ENCODE data around the gene TIMP3.

TIMP3 gene

GRCh38 chr22:32815059-32815458 lies 13.6 kb downstream of the TIMP3 start:
- no peak overlapping the region for H3K27ac ChIP-seq (ENCODE audit: insufficient read depth in 1 of 2, low read depth in 1 of 2, low read length in 2 of 2, poor library complexity in 1 of 2, severe bottlenecking in 2 of 2)

GRCh38 chr22:32815943-32816342 lies 14.4 kb downstream of the TIMP3 start:
- 96% methylated on average over 4 of the region's 6 CpGs for WGBS (ENCODE audit: insufficient coverage)
- CTCF ChIA-PET: interaction anchor here (0.8 to 1.5 kb wide), 3 partner anchors 15 to 185 kb away, joined by 3 read pairs; no protein-coding TSS in a partner anchor
- H3K36me3 ChIP-seq (ENCODE audit: control insufficient read depth in 4 of 4, insufficient read depth in 4 of 4, low read length in 3 of 4): no peaks in the 10 kb centered on the region

More at GRCh38 chr22:32815059-32815458, 13.6 kb downstream of the TIMP3 start:
- no peaks in the 10 kb centered on the region for H3K9me3 ChIP-seq (ENCODE audit: control extremely low read depth in 1 of 5, control insufficient read depth in 4 of 5, insufficient read depth in 2 of 5, low read depth in 1 of 5, low read length in 4 of 5)
- H3K4me1 ChIP-seq (ENCODE audit: control extremely low read depth in 1 of 4, control insufficient read depth in 4 of 4, insufficient read depth in 4 of 4, low read length in 3 of 4): peaks cover 0 to 11% (median 7%) of the 10 kb centered on the region in 4 experiments
- no peaks in the 10 kb centered on the region for H3K36me3 ChIP-seq (ENCODE audit: control insufficient read depth in 4 of 4, insufficient read depth in 4 of 4, low read length in 3 of 4)
- no peak overlapping the region for H3K4me3 ChIP-seq (ENCODE audit: control insufficient read depth in 1 of 7, extremely low read depth in 1 of 7, insufficient read depth in 4 of 7, low read depth in 2 of 7, low read length in 6 of 7)
- no peak for DNase-seq
- WGBS (ENCODE audit: insufficient coverage): 100% methylated on average over 2 of the region's 4 CpGs
- H3K27me3 ChIP-seq (replicated peaks in 2 of 5; ENCODE audit: control insufficient read depth in 4 of 5, insufficient read depth in 5 of 5, low read length in 4 of 5): no peaks in the 10 kb centered on the region
- CTCF ChIA-PET: interaction anchor here (1.1 to 2.7 kb wide), 3 partner anchors 18 to 186 kb away, joined by 3 to 7 read pairs (median 4); no protein-coding TSS in a partner anchor
- POLR2A ChIA-PET: interaction anchor here (0.6 kb wide), 1 partner anchor 192 kb away, joined by 3 read pairs; no protein-coding TSS in a partner anchor

GRCh38 chr22:32817137-32817730 lies 15.7 kb downstream of the TIMP3 start:
- no peak for DNase-seq
- ChIA-PET POLR2A (no interaction called here), CTCF (interaction anchor here (1.2 to 1.3 kb wide), 2 partner anchors 9 to 10 kb away, joined by 3 read pairs; no protein-coding TSS in a partner anchor)
- no peak overlapping the region for H3K27ac ChIP-seq (ENCODE audit: insufficient read depth in 1 of 2, low read depth in 1 of 2, low read length in 2 of 2, poor library complexity in 1 of 2, severe bottlenecking in 2 of 2)
- no CpG with 5 or more reads among the region's 1 CpG for WGBS (ENCODE audit: insufficient coverage)
- no peaks in the 10 kb centered on the region for H3K9me3 ChIP-seq (ENCODE audit: control extremely low read depth in 1 of 5, control insufficient read depth in 4 of 5, insufficient read depth in 2 of 5, low read depth in 1 of 5, low read length in 4 of 5)
- peaks cover 0 to 11% (median 7%) of the 10 kb centered on the region in 4 experiments for H3K4me1 ChIP-seq (ENCODE audit: control extremely low read depth in 1 of 4, control insufficient read depth in 4 of 4, insufficient read depth in 4 of 4, low read length in 3 of 4)
- H3K4me3 ChIP-seq (ENCODE audit: control insufficient read depth in 1 of 7, extremely low read depth in 1 of 7, insufficient read depth in 4 of 7, low read depth in 2 of 7, low read length in 6 of 7): no peak overlapping the region
- H3K36me3 ChIP-seq (ENCODE audit: control insufficient read depth in 4 of 4, insufficient read depth in 4 of 4, low read length in 3 of 4): no peaks in the 10 kb centered on the region
- no peaks in the 10 kb centered on the region for H3K27me3 ChIP-seq (replicated peaks in 2 of 5; ENCODE audit: control insufficient read depth in 4 of 5, insufficient read depth in 5 of 5, low read length in 4 of 5)

More at GRCh38 chr22:32815943-32816342, 14.4 kb downstream of the TIMP3 start:
- DNase-seq: no peak
- Histone ChIP-seq H3K4me1 (ENCODE audit: control extremely low read depth in 1 of 4, control insufficient read depth in 4 of 4, insufficient read depth in 4 of 4, low read length in 3 of 4) (peaks cover 0 to 11% (median 7%) of the 10 kb centered on the region in 4 experiments), H3K9me3 (ENCODE audit: control extremely low read depth in 1 of 5, control insufficient read depth in 4 of 5, insufficient read depth in 2 of 5, low read depth in 1 of 5, low read length in 4 of 5) (no peaks in the 10 kb centered on the region), H3K27ac (ENCODE audit: insufficient read depth in 1 of 2, low read depth in 1 of 2, low read length in 2 of 2, poor library complexity in 1 of 2, severe bottlenecking in 2 of 2) (no peak overlapping the region), H3K27me3 (replicated peaks in 2 of 5; ENCODE audit: control insufficient read depth in 4 of 5, insufficient read depth in 5 of 5, low read length in 4 of 5) (no peaks in the 10 kb centered on the region), H3K4me3 (ENCODE audit: control insufficient read depth in 1 of 7, extremely low read depth in 1 of 7, insufficient read depth in 4 of 7, low read depth in 2 of 7, low read length in 6 of 7) (no peak overlapping the region)
- POLR2A ChIA-PET: no interaction called here

- CTCF ChIA-PET: interaction anchor here (0.6 to 2.0 kb wide), 4 partner anchors 10 to 290 kb away, joined by 3 to 5 read pairs (median 4); no protein-coding TSS in a partner anchor
- 70% methylated on average over 8 of the region's 12 CpGs for WGBS (ENCODE audit: insufficient coverage)
- H3K9me3 ChIP-seq (ENCODE audit: control extremely low read depth in 1 of 5, control insufficient read depth in 4 of 5, insufficient read depth in 2 of 5, low read depth in 1 of 5, low read length in 4 of 5): no peaks in the 10 kb centered on the region
- H3K36me3 ChIP-seq (ENCODE audit: control insufficient read depth in 4 of 4, insufficient read depth in 4 of 4, low read length in 3 of 4): no peaks in the 10 kb centered on the region
- DNase-seq: no peak
- H3K27me3 ChIP-seq (replicated peaks in 2 of 5; ENCODE audit: control insufficient read depth in 4 of 5, insufficient read depth in 5 of 5, low read length in 4 of 5): no peaks in the 10 kb centered on the region
- H3K4me1 ChIP-seq (ENCODE audit: control extremely low read depth in 1 of 4, control insufficient read depth in 4 of 4, insufficient read depth in 4 of 4, low read length in 3 of 4): peaks cover 0 to 11% (median 7%) of the 10 kb centered on the region in 4 experiments
- POLR2A ChIA-PET: no interaction called here
- H3K4me3 ChIP-seq (ENCODE audit: control insufficient read depth in 1 of 7, extremely low read depth in 1 of 7, insufficient read depth in 4 of 7, low read depth in 2 of 7, low read length in 6 of 7): no peak overlapping the region
- H3K27ac ChIP-seq (ENCODE audit: insufficient read depth in 1 of 2, low read depth in 1 of 2, low read length in 2 of 2, poor library complexity in 1 of 2, severe bottlenecking in 2 of 2): no peak overlapping the region
These were observed 17.1 kb downstream of the TIMP3 start for GRCh38 chr22:32818446-32819115.

- WGBS (ENCODE audit: insufficient coverage): 94% methylated on average over 5 of the region's 7 CpGs
- no peak overlapping the region for H3K4me3 ChIP-seq (ENCODE audit: control insufficient read depth in 1 of 7, extremely low read depth in 1 of 7, insufficient read depth in 4 of 7, low read depth in 2 of 7, low read length in 6 of 7)
- H3K4me1 ChIP-seq (ENCODE audit: control extremely low read depth in 1 of 4, control insufficient read depth in 4 of 4, insufficient read depth in 4 of 4, low read length in 3 of 4): peaks cover 0 to 11% (median 7%) of the 10 kb centered on the region in 4 experiments
- no peaks in the 10 kb centered on the region for H3K9me3 ChIP-seq (ENCODE audit: control extremely low read depth in 1 of 5, control insufficient read depth in 4 of 5, insufficient read depth in 2 of 5, low read depth in 1 of 5, low read length in 4 of 5)
- POLR2A ChIA-PET: no interaction called here
- CTCF ChIA-PET: interaction anchor here (0.6 to 2.0 kb wide), 4 partner anchors 11 to 290 kb away, joined by 3 to 5 read pairs (median 4); no protein-coding TSS in a partner anchor
- no peaks in the 10 kb centered on the region for H3K36me3 ChIP-seq (ENCODE audit: control insufficient read depth in 4 of 4, insufficient read depth in 4 of 4, low read length in 3 of 4)
- no peak overlapping the region for H3K27ac ChIP-seq (ENCODE audit: insufficient read depth in 1 of 2, low read depth in 1 of 2, low read length in 2 of 2, poor library complexity in 1 of 2, severe bottlenecking in 2 of 2)
- H3K27me3 ChIP-seq (replicated peaks in 2 of 5; ENCODE audit: control insufficient read depth in 4 of 5, insufficient read depth in 5 of 5, low read length in 4 of 5): no peaks in the 10 kb centered on the region
- no peak for DNase-seq
These were observed 17.6 kb downstream of the TIMP3 start for GRCh38 chr22:32819120-32819519.

GRCh38 chr22:32820131-32821119 lies 18.9 kb downstream of the TIMP3 start:
- ChIA-PET POLR2A (no interaction called here), CTCF (interaction anchor here (2.0 kb wide), 1 partner anchor 10 kb away, joined by 5 read pairs; no protein-coding TSS in a partner anchor)
- Histone ChIP-seq H3K36me3 (ENCODE audit: control insufficient read depth in 4 of 4, insufficient read depth in 4 of 4, low read length in 3 of 4) (no peaks in the 10 kb centered on the region), H3K27ac (ENCODE audit: insufficient read depth in 1 of 2, low read depth in 1 of 2, low read length in 2 of 2, poor library complexity in 1 of 2, severe bottlenecking in 2 of 2) (no peak overlapping the region), H3K9me3 (ENCODE audit: control extremely low read depth in 1 of 5, control insufficient read depth in 4 of 5, insufficient read depth in 2 of 5, low read depth in 1 of 5, low read length in 4 of 5) (no peaks in the 10 kb centered on the region), H3K4me3 (ENCODE audit: control insufficient read depth in 1 of 7, extremely low read depth in 1 of 7, insufficient read depth in 4 of 7, low read depth in 2 of 7, low read length in 6 of 7) (no peak overlapping the region), H3K27me3 (replicated peaks in 2 of 5; ENCODE audit: control insufficient read depth in 4 of 5, insufficient read depth in 5 of 5, low read length in 4 of 5) (no peaks in the 10 kb centered on the region), H3K4me1 (ENCODE audit: control extremely low read depth in 1 of 4, control insufficient read depth in 4 of 4, insufficient read depth in 4 of 4, low read length in 3 of 4) (peaks cover 0 to 11% (median 7%) of the 10 kb centered on the region in 4 experiments)
- DNase-seq: no peak
- 96% methylated on average over 4 of the region's 13 CpGs for WGBS (ENCODE audit: insufficient coverage)

All from common myeloid progenitor, CD34-positive (primary cell).